GM20431 (cell line): Measurements from ENCODE around the gene LRMDA.

ENCODE experiments used
- in situ Hi-C: fragments of 300-500 bp; cut with MseI, MboI; formaldehyde crosslinking; loops from one replicate; pipeline ENCODE4 v1.15.0; 2020; ENCODE audit warnings: low sequenced_read_pairs; ENCODE audit not compliant: unreplicated experiment

The LRMDA gene

DNA sequence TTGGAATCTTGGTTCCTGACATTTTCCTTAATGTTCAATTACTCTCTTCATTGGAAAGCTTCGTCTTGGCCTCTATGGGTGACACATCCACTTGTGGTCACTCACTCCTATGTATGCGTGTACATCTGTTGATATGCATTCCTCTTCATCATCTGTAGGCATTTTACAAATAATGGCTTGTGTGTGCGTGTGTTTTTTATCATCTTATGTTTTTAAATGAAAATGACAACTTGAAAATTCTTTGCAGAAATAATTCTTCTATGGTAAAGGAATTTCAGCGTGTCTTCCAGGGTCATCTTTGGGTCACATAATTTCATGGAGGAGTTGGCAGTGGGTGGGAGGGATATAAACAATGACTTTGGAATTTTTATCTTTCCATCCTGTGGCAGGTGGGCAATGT, 925.1 kb downstream of the LRMDA start:
- in situ Hi-C loops, result no loop called here

DNA sequence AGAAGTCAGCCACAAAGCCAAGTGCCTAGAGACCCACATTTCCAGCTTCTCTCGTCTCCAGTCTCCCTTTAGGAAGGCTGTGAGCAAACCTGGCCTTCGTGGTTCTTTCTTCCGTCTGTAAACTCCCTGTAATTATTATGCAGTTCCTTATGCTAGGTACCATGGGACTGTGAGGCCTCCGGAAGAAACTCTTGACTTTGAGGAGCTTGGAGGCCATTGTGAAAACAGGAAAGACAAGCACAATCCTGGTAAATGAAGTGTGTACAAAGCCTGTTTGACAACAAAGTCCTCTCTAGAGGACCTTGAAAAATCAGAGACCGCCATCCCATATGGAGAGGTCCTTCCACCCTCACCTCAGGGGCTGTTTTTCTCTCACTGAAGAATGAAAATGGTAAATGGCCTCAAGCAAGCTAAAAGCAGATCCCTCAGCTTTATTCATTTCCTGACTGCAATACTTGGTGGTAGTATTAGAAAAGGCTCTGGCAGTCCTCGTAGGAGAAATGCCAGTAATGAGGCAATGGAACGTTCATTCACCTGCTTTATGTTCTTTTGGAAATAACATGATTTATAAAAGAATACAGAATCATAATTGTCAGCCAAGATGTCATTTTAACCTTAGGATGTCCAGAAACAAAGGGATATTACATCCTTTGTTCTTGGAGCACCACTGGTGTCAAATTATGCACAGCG, 926.4 kb downstream of the LRMDA start:
- in situ Hi-C loops, result no loop called here

DNA sequence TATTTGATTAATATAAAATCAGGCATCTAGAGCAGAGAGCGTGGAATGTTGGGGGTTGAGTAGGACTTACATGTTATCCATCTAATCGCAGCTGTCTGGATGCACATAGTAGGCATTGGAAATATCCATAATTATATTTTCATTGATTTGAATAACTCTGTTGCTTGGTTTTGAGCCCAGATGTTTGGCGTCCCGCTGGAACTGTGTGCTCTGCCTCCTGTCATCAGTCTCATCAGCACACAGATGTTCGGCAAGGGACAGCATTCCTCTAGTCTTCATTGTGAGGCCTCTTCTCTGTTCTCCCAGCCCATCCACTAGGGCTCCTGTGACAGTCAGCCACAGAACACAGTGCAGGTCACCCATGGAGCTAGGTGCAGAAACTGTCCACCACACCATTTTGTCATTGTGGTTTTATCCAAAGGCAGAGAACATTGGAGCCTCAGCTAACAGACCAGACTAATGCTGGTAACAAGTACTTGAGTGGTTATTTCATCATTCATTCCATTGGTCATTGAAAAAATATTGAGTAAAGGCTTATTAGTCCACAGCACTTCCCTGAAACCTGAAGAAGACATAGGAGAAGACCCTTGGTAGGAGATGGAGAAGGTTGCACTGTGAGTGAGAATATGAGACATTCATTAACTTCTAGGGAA, 927.4 kb downstream of the LRMDA start:
- in situ Hi-C loops, result no loop called here

DNA sequence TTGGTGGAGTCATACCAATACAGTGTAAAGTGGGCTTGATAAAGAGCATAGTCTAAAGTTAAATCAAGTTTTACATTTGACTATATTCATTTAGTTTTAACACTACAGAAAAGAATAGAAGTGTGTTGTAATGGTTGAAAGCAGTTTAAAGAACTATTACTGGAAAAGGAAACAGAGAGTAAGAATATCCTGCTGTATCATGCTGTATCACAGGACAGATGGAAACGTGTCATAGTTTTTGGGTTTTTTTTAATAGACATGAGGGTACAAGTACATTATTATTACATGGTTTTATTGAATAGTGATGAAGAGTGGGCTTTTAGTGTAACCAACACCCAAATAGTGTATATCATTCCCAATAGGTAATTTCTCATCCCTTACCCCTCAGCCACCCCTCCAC, 944.3 kb downstream of the LRMDA start:
- in situ Hi-C loops, result no loop called here

DNA sequence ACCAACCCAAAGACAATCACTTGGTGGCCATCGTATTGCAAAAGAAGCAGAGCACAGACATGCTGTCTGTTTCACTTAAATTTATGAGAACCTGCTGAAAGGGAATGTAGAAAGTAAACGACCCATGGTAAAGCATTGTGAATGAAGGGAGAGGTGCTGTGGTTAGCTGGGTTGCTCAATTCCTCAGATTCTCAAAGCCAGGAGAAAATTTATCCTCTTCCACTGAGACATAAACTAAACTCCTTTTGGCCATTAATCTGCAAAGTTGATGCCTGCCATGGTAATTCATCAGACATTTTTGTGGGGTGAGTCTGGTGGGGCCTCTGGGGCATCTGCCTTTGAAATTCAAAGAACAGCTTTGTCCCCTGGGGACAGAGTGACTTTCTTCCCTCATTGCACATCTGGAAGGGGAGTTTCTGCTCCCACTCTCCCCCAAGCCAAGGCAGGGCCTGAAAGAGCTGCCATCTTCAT, 951.0 kb downstream of the LRMDA start:
- in situ Hi-C loops, result no loop called here

DNA sequence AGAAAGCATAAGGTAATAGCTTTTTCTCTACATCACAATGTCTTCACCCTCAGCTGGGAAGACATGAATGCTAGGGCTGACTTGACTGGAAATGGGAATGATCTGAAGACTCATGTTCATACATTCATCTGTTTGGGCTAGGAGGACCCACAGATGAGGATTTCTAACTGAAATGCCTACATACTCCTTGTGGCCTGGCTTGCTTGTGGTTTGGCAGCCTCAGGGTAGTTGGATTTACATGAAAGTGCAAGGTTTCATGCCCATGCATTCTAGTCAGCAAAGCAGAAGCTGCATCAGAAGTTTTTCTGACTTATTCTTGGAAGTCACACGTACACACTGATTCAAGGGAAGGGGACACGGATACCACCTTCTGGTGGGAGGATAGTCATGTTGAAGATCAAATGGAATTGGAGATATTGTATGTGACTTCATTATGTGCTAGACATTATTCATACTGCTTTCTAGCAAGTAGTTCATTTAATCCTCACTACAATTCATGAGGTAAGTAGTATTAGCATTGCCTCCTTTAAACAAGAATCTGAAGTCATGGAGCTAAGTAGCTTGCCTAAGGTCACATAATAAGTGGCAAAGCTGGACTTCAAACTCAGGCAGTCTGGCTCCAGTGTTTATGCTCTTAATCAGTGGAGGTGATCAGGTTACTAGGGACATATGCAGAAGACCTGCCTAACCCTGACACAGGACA, 957.0 kb downstream of the LRMDA start:
- in situ Hi-C loops, result no loop called here

DNA sequence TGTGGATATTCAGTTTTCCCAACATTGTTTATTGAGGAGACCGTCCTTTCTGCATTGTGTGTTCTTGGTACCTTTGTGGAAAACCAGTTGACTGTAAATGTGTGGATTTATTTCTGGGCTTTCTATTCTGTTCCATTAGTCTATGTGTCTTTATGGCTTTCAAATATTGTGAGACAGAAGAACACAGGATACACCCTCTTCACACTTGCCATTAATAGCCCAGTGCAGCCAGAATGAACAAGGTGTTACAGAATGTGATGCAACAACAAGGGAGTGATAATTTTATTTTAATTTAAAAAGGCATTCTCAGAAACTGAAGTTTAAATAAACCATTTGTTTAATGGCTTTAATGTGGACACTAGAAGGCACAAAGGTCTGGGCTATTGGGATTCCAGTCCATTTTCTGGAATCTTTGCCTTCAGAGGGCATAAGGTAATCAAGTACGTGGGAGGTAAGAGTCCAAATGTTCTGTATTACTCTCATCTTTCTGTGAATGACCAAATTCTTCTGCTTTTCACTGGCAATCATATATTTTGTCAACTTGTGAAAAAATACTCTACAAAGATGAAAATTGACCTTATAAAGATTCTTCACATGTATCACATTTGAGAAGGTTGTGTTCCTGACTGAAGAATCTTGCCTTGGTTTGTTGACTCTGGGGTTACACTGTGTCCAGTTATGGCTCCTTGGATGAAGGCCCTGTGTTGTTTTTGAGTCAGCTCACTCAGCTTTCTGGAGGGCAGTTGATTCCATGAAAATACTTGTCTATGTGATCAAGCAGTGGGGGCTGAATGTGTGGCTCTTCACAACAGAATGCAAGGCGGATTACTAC, 962.7 kb downstream of the LRMDA start:
- in situ Hi-C loops, result no loop called here

DNA sequence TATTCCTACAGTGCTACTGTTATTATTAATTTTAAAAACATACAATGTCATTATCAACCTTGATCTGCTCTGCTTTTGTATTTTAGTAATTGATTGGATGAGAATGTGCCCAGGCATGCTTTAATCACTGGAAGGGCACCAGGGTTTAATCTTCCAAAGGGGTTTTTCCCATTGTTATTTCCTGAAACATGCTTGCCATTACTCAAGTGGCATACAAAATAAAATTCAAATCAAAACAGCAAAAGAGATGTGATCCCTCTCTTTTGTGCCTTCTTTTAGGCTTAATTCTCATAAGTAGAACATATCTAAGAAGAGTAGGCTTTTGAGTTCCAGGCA, 963.3 kb downstream of the LRMDA start:
- in situ Hi-C loops, result no loop called here

DNA sequence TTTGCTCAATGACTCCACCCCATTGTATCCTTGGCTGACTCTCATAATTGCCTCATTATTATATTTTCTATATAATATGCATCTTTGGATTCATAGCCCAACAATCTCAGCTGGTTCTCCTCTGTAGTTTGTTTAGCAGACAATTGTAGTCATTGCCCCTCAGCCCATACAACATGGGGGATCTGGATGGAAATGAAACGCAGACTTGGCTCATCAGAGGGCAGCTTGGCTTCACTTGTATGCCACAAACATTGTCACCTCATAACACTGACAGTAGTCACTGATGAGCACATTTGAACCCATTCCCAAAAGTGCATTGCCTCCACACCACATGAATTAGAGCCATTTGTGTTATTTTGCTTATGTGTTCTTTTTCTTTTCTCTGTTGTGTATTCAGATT, 963.8 kb downstream of the LRMDA start:
- in situ Hi-C loops, result no loop called here

DNA sequence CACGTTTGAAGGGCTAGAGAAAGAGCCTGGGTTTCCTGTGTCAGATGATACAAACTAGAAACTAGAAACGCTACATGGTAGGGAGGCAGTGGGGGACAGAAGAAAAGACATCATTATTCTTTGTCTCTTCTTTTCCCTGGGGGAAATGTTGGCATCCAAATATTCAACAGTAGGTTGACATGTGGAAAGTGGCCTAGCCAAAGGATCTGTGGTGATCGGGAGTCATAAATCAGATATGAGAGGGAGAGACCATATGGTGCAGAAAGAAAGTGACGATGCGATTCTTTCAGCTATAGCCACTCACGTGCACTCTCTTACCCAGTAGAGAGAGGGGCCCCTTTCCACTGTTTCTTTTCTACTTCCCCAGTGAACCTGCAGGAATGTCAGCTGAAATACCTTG, 964.7 kb downstream of the LRMDA start:
- in situ Hi-C loops, result no loop called here

DNA sequence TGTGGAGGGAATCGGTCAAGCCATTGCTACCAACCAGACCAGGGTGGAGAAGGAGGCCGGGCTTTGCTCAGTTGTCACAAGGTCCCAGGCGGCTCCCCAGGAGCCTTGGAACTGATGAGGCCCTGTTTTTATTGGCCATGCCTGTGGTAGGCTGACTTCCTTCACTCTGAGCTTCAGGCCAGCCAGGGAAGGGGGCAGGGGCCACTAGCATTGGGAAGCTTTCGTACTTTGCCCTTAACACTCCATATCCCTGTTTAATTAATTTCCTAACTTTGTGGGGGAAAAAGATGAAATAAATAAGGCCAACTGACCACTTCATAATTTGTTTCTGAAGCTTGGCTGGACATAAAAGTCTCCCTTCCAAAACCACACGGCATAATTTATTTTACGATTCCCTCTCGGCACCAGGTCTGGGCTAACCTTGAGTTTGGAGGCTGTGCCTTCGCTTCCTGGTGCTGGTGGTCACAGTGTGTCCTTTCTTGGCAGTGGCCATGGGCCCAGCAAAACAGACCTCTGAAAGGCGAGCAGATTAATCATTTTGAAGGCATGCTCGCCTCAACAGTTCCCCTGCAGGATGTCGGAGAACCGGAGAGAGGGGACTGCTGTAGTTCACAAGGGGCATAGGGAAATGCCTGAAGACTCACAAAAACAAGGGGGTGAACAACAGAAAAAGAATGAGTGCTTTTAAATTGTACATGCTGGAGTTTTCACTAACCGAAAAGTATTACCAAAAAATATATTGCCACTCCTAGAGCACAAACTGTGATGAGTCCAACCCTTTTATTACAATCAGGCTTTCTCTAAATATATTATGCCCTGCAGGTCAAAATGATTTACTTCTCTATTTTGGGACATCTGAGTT, 966.0 kb downstream of the LRMDA start:
- in situ Hi-C loops, result no loop called here

DNA sequence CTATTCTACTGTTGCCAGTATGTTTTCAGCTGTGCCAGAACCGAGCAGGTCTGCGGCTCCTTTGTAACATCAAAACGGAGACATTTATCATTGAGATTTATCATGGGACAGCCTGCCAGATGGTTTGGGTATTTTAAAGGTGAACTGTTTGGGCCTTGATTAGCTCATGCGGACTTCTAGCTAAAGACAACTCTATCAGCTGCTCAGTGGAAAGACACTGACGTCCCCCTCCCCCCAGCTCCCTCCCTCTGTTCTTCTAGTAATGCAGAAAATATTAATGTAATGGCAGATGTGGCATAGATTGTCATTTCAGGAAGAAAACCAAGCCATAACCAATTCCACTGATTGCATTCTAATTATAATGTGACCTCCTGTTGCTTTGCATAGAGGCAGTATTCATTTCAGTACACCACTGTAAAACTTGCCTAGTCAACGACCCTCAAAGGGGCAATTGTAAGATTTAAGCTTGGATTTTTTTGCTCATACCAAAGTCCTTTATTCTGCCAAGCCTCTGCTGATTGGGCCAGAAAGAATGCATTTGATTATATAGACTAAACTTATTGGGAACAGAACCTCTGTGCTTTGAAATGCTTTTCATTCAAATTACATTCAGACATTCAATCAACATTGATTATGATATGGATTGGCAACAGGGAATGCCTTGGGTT, 966.8 kb downstream of the LRMDA start:
- in situ Hi-C loops, result no loop called here

DNA sequence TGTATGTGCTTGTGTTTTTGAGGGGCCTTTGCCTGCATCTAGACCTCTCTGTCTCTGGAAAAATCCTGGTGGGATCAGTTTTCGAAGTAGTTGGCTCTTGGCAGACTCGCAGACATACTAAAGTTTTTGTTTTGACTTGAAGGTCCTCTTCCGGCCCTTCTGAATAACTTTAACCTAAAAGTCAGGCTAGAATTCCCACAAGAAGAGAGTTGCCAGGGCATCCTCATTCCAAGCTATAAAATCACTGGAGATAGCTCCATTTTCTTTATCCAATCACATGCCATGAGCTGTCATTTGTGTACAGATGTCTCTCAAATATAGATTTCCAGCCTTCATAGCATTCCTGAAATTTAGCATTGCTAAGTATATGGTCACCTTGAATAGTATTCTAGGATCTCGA, 967.8 kb downstream of the LRMDA start:
- in situ Hi-C loops, result no loop called here

DNA sequence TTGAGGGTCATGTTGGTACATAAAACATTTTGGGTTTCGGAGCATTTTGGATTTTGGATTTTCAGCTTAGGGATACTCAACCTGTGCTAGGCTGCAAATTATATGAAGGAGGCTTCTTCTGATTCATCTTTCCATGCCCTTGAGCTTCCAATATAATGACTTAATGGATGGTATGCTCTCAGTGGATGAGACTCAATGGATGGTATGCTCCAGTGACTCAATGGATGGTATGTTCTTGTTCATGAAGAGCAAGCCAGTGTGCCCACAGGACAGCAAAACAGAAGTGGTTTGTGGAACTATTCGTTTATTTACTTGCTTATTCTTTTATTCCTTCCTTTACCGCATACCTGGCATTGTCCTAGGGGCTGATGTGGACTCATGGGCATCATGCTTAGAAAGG, 969.6 kb downstream of the LRMDA start:
- in situ Hi-C loops, result no loop called here

DNA sequence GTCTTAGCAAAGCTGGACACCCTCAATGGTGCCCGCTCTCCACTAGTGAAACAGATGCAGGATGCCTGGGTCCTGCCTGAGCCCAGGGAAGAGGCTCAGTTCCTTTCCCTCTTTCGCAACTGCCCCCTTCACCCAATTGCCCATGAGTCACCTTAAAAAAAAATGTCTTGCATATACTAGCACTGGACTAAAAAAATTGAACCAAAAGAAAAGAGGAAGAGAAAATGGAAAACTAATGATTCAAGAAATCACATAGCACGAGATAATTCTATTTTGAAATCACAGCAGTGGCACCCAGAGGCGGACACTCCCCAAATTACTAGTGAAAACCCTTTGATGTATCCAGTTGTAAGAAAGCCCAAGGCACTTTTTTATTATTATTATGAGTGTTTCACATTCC, 972.5 kb downstream of the LRMDA start:
- in situ Hi-C loops, result no loop called here

DNA sequence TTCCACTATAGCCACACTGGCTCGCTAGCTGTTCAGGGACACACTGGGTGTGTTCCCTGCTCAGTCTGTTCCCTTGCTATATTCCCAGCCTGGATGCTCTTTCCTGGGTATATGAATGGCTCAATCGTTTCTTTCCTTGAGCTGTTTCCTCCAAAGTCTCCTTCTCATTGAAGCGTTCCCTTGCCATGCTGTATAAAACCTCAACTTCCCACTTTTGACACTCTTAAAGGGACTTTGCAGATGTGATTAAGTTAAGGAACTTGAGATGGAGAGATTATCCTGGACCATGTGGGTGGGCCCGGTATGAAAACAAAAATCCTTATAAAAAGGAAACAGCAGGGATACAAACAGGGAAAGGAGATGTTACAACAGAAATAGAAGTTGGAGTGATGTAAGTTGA, 973.1 kb downstream of the LRMDA start:
- in situ Hi-C loops, result no loop called here

DNA sequence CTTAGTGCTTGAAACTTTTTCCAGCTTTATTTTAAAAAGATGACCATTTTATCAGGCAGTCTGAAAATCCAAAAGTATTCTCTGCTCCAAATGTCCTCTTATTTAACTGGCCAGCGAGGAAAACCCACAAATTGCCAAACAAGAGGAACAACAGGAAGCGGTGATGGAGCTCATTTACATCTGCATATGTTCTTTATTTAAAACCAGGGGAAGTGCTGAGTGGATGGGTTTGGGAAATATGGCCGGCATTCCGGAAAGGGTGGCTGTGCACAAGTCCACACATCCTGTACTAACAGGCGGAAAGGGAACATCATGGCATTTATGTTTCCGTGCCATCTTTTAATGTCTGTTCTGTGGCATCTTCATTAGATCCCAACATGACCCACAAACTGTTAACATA, 974.5 kb downstream of the LRMDA start:
- in situ Hi-C loops, result no loop called here

DNA sequence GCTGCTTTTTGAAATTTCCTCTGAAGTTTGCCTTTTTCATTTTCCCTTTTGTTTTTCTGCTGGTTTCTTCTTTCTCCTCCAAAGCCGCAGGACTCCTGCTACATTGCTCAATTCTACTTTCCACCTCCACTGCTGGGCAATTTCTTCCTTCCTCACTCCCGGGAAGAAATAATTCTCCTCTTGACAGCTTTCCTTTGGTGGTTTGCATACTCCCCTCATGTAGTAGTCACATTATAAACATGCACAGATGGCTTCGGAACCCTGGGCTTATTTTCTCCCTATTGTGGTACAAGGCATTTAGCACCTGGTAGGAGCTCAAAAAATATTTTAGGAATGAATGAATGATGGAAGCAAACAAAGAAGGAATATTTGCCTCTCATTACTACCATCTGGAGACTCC, 977.2 kb downstream of the LRMDA start:
- in situ Hi-C loops, result no loop called here

DNA sequence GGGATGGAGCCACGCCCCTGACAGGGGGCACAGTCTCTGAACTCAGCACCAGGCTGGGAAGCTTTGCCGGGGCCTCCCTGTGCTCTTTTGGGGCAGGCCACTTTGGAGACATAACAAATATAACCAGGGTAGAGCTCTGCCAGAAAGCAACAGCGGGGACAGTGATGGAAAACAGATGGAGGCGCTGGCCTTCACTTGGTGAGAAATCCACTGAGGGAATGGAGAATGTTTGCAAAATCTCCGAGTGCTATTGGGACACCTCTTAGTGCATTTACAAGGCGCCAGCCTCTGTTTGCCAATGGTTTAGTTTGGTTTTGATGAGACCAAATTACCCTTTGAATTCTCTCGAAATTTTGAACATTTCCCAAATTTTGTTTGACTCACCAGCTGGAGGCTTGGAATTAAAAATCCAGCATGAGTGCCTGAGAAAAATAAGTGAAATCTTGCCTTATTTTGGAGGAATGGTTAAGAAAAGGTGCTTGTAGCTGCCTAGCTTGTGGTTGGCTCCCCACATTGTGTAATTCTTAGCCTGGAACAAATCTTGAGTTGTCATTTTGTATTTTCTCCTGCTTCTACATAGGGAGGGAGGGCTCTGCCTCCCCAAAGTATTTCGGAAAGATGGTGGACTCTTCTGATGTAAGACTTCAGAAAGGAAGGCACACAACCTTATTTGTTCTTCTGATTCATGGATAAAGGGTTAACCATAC, 980.5 kb downstream of the LRMDA start:
- in situ Hi-C loops, result no loop called here
